ENCODE data around the gene CSF1R.

CSF1R gene

DNA sequence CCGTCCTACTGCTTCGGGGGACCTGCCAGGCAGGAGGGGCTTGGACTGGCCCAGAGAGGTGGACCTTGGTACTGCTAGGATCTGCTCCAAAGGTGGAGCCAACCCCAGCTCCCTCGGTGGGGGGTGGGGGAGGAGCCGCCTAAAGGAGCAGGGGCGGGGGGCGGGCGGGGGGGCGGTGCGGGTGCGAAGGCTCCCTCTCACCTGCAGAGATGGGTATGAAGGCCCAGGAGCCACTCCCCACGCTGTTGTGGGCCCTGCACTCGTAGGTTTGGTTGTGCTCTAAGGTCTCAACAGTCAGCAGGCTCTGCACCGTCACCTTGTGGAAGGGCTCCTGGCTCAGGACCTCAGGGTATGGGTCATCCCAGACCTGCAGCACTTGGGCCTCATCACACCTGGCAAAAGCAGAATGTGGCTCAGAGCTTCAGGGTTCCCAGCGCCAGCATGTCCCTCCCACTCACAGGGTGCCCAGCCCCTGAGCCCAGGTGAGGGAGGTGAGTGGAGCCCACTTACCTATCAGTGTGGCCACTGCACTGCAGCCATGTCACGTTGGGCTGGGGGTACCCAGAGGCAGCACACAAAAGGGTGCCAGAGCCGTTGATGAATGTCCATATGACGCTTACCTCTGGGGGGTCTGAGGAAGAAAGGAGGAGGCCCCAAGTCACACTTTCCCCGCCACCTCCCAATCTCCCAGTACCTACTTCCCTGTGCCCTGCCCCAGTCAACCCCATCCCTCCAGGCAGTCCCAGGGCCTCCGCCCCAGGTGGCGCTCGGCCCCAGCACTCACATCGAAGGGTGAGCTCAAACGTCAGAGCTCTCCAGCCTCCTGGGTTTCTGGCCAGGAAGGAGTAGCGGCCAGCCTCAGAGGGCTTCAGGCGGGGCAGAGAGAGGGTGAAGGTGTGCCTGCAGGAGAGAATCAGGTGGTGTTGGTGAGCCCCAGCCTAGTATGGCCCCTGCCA lies 16.4 kb downstream of the CSF1R start:
- DNase-seq (ENCODE audit: low spot score): no peak

DNA sequence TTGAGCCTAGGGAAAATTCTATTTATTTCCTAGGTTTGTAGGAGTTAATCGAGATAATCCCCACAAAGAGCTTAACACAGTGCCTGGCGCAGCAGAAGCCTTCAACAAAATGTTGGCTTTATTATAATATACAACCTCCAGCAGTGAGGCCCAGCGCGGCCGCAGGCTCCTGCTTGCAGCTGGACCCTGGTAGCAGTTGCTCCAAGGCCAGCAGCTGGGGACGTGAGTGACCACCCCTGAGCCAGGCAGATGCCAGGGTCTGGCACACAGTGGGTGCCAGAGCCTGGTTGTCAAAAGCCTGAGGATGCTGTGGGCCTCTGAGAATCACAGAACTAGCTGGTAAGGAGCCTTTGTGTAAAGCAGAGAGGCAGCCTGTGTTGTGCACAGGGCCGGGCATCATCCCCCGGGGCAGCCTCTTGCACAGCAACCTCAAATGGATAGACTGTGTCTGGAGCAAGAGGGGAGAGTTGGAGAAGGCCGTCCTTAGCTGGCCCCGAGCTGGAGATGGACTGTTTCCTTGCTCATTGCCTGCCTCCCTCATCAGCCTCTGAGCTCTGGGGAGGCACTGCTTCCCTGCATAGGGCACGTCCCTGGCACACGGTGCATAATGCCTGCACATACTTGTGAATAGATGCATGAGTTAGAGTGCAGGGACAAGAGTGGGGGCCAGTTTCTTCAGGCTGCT lies 17.3 kb downstream of the CSF1R start:
- no peak for DNase-seq (ENCODE audit: low spot score)

DNA sequence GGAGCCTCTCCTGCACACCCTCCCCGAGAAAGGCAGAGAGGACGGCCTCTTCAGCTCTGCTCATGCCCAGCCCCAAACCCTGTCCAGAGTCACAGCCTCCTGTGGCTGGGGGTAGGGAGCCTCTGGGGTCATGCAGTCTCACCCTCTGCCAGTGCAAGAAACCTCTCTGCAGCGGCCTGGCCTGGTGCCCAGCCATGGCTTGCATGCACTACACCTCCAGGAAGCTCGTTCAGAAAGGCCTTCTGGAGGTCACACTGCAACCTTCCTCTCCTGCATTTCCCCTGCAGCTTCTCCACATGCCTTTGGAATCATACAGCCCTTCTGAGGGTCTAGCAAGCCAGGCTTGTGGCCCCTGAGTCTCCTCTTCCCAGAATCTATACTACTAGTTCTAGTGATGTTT lies 17.9 kb downstream of the CSF1R start:
- DNase-seq (ENCODE audit: low spot score): no peak

DNA sequence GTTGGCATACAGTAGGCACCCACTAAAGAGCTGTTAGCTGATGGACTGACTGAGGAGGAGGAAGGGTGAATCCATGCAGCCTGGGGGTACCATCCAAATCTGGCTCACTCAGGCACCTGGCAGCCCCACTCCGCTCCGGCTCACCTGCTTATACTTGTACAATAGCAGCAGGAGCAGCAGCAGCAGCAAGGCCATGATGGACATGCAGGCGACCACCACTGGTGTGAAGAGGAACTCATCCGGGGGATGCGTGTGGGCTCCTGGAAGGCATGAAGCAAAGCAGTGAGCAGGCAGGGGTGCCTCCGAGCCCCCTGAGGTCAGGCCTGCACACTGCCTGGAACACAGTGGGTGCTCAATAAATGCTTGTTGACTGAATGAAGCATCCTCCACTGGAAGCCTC lies 18.3 kb downstream of the CSF1R start:
- DNase-seq (ENCODE audit: low spot score): no peak

DNA sequence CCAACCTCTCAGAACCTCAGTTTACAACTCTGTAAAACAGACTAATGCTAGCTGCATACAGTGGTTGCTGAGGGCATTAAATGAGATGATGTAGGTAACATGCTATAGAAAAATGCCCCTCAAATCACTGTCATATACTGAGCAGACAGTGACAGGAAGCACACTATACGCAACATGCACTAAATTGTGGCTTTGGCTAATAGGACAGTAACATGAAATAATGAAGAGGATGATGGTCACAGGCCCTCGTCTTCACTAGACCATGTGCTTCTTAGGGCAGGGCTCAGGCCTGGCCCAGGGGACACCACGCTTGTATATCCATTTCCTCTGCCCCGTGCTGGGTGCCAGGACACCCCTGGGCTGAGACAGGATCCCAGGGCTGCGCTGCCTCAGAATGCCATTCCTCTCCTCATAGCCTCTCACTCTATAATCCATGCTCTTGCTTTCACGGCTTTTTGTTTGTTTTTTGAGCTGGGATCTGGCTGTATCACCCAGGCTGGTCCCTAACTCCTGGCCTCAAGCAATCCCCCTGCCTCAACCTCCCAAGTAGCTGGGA lies 18.9 kb downstream of the CSF1R start:
- no peak for DNase-seq (ENCODE audit: low spot score)

DNA sequence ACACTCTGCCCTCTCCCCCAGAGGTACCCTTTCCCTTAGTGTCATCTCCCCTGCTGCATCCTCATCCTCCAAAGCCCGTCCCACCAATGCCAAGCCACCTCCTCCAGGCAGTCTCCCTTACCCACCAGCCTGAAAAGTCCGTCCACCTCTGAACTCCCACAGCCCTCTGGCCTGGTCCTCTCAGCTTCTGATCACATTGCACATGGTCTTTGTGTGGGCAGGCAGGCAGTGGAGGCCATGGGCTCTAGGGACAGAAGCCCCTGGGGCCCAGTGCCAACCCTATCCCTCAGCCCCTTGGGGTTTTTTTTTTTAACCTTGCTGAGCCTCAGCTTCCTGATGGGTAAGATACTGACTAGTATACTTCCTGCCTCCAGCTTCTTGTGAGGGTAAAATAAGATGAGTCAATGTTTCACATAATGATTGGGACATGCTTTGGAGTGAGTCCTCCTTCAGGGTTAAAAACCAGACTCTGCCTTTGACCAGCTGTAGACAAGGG lies 19.4 kb downstream of the CSF1R start:
- DNase-seq (ENCODE audit: low spot score): no peak

DNA sequence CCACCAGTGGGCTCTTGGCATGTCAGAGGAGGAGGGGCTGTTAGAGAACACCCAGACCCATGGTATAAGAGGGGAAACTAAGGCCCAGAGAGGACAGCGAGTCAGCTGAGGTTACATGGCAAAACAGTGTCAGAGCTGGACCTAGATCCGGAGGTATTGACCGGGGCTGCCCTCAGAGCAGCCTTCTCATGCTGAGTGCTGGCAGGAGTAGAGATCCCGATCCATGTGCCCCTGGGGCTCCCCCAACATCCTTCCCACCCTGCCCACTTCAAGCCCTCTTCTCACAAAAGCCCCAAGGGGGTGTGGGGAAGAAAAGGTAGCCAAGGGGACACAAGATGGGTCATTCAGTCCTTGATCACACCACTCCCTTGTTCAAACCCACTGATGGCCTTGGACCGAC lies 19.9 kb downstream of the CSF1R start:
- no peak for DNase-seq (ENCODE audit: low spot score)

DNA sequence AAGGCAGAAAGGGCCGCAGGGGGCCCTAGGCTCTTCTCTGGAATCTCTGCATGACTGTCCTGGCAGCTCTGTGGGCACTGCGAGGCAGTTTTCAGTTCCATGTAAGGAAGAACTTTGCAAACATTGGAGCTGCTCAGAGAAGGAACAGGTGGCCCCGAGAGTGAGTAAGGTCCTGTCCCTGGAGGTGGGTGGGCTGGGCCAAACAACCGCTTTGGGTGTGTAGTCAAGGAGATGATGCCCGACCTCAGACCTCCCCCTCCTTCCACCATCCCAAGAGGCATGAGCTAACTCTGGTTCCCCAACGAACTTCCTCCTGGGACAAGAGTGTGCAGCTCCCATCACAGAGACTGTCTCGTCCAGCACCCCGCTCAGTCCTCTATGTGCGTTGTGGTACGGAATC lies 20.5 kb downstream of the CSF1R start:
- DNase-seq (ENCODE audit: low spot score): no peak

DNA sequence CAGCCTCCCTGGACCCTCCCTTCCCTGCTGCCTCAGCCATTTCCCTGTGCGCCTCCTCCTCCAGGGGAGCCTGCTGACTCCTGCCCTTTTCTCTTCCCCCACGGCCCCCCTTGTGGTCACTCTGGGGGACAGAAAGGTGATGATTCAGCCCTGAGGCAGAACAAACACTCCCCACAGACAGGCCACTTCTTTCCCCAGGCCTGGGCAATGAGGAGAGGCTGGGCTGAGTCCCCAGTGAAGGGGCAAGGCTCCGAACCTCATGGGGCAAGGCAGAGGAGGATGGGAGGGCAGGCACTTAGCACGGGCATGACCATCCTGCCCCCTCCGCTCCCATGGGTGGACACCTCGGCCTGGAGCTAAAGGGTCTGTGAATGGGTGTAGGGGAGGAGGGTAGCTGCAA lies 21.0 kb downstream of the CSF1R start:
- no peak for DNase-seq (ENCODE audit: low spot score)

DNA sequence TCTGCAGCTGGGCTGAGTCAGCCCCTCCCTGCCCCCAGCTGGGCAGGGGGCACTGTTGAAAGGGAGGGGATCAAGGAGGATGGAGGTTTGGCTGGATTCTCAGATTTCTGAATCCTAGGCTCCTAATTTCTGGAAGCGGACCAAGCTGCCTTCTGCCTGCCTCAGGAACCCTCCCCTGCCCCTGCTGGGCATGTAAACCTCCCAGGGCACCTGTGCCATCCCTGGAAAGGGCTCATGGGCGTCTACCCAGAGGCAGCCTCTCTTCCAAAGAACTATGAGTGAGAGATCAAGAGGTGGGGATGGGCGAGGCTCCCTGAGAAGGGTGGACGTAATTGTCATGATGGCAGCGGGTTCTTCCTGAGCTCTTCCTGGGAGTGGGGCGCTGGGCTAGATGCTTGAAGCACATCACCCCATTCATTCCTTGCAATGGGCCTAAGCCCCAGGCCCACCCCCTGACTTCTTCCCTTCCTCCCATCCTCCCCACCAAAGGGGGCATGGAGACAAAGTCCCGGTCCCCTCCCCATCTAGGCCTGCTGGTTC lies 21.6 kb downstream of the CSF1R start:
- no peak for DNase-seq (ENCODE audit: low spot score)

DNA sequence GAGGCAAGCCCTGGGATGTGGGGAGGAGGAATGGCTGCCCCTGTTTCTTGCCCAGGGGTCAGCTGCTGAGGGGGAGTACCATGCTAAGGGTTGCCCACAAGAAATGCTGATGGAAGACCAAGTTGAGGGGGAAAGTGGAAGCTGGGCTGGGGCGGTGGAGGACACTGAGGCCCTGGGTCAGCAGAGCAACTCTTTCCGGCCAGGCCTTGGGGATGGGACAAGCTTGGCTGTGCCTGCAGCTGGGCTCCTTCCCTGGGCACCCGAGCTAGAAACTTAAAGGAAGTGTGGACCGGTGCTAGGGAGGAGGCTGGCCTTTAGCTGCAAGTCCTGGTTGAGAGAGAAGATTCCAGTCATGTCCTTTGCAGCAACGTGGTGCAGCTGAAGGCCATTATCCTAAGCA lies 22.7 kb downstream of the CSF1R start:
- no peak for DNase-seq (ENCODE audit: low spot score)

DNA sequence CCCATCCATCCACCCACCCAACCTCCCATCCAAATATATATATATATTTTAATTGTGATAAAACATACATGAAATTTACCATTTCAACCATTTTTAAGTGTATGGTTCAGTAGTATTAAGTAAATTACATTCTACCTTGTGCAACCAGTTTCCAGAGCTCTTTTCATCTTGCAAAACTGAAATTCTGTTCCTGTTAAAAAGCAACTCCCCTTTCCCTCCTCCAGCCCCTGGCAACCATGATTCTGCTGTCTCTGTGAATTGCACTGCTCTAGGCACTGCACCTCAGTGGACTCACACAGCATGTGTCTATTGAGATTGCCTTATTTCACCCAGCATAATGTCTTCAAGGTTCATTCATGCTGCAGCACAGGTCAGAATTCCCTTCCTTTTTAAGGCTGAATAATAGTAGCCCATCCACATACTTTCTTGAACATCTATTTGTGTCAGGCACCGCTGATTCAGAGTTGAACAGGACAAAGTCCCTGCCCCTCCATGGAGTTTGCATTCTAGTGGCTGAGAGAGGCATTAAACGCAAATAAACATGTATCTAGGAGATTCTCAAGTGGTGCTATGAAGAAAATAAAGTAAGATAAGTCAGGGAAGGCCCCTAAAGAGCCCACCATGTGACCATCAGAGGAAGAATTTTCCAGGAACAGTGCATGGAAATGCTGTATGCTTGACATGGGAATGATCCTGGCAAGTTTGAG lies 24.0 kb downstream of the CSF1R start:
- DNase-seq (ENCODE audit: low spot score): no peak

DNA sequence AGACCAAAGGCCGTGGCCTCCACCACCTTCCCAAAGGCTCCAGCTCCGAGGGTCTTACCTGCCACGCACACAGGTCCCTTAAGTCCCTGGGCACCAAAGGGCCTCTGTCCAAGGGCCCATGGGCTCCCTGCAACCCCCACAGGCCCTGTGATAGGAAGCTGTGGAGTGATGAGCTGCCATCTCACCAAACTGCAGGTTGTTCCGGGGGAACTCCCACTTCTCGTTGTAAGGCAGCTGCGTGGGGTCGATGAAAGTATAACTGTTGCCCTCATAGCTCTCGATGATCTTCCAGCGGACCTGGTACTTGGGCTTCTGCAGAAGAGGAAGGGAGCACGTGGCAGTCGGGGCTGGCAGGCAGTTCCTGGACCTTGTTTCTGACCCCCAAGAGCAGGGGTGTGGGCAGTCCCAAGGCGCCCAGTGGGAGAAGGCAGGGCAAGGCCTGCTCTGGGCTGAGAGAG lies 24.8 kb downstream of the CSF1R start:
- no peak for DNase-seq (ENCODE audit: low spot score)

DNA sequence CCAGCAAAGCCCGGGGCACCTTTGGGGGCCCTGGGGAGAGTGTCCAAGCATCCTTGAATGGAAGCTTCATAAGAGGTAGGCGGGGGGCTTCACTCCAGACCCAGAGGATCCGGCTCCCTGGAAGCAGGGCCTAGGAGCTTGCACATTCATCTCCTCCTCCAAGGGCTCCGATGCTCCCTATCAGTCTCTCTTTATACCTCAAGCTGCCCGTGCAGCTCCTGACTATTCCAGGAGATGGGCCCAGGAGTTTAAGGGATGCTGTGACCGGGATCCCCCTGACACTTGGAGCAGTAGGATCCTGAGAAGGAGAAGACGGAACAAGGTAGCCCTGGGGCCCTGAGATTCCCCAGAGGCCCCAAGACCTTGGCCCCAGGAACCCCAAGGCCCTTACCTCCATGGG lies 25.9 kb downstream of the CSF1R start:
- no peak for DNase-seq (ENCODE audit: low spot score)

DNA sequence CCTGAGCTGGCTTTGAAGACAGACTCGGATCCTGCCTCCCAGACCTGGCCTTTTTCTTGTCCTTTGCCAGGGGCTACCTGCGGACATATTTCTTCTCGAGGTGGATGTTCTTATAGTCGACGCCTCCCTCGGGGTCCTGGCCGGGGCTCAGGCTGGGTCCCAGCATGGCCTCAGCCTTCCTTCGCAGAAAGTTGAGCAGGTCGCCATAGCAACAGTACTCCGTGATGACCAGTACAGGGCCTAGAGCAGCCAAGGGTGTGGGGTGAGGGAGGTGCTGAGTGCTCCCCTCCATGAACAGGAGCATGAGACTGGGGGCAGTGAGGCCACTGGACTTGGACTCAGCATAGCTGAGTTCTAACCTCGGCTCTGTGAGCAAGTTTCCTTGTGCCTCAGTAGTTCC lies 26.7 kb downstream of the CSF1R start:
- no peak for DNase-seq (ENCODE audit: low spot score)

DNA sequence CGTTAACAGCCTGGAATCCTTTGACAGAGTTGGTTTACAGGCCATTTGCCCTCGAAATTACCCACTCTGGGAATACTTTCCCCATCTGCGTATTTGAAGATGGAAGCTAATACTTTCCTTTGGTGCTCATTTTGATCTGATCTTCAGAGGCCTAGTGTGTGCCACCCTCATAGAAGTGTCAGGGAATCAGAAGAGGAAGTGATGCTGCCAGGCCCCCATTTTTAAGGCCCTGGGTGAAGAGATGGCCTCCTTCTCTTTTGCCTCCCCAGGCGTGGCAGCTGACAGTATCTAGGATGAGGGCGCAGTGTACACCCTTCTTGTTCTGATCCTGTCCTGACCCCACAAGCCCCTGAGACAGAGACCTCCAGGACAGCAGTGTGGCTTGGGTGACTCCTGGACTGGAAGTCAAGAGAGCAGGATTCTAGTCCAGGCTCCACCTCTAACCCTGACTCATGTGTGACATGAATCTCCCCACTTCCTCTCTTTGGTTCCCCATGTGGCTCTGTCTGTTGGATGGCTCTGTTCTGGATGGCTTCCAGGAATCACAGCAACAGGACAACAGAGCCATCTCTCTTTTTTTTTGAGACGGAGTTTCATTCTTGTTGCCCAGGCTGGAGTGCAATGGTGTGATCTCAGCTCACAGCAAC lies 27.8 kb downstream of the CSF1R start:
- DNase-seq (ENCODE audit: low spot score): no peak

DNA sequence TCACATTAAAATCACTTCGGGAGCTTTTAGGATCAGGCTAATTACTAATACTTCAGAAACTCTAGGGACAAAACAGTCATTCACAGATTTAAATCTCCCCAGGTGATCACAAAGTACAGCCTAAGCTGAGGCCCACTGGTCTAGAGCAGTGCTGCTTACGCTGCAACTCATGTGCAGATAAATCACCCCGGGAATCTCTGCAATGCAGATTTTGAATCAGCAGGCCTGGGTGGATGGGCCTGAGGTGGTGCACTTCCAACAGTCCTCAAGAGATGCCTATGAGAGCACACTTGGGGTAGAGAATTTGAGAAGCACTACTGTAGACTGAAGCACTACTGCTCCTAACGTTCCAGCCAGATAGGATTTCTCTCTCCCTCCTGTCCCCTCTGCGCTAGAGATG lies 28.4 kb downstream of the CSF1R start:
- no peak for DNase-seq (ENCODE audit: low spot score)

DNA sequence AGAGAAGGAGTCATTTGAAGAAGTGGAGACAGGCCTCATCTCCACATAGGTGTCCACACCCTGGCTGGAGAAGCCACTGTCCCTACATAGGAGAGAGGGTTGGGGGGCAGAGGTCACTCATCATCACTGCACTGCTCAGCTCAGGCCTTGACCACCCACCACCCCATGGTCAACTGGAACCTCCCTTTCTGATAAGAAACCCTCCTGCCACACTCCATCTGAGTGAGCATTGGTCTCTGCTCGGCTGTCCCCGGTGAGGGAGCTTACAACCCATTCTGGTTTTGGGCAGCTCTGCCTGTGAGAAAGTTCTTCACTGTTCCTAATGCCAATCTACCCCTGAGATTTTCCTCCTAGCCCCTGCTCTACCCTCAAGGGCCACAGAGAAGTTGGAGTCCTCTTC lies 28.8 kb downstream of the CSF1R start:
- no peak for DNase-seq (ENCODE audit: low spot score)

DNA sequence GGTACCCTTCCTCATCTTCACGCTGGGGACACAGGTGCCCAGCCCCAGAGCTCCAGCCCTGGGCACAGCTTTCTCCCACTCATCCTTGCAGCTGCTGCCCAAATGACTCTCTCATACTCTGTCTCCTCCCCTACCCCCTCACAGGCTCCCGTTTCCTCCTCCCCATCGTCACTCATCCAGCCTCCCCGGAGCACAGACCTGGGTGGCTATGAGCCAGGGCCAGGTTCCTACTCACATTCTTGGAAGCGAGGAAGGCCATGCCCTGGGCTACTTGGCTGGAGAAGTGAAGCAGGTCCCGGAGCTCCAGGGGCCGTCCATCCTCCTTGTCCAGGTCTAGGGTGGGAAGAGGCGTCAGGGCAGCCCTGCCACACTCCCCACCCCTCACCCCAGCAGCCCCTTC lies 29.3 kb downstream of the CSF1R start:
- no peak for DNase-seq (ENCODE audit: low spot score)

DNA sequence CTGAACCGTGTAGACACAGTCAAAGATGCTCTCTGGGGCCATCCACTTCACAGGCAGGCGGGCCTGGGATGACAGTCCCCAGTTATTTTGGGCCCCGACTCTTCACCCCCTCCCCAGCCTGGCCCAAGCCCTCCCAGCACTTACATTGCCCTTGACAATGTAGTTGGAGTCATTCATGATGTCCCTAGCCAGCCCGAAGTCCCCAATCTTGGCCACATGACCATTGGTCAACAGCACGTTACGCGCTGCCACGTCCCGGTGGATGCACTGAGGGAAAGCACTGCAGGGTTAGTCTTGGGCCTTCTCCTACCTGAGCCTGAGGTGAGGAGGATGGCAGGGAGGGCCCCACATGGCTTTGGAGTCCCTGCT lies 30.3 kb downstream of the CSF1R start:
- no peak for DNase-seq (ENCODE audit: low spot score)

DNA sequence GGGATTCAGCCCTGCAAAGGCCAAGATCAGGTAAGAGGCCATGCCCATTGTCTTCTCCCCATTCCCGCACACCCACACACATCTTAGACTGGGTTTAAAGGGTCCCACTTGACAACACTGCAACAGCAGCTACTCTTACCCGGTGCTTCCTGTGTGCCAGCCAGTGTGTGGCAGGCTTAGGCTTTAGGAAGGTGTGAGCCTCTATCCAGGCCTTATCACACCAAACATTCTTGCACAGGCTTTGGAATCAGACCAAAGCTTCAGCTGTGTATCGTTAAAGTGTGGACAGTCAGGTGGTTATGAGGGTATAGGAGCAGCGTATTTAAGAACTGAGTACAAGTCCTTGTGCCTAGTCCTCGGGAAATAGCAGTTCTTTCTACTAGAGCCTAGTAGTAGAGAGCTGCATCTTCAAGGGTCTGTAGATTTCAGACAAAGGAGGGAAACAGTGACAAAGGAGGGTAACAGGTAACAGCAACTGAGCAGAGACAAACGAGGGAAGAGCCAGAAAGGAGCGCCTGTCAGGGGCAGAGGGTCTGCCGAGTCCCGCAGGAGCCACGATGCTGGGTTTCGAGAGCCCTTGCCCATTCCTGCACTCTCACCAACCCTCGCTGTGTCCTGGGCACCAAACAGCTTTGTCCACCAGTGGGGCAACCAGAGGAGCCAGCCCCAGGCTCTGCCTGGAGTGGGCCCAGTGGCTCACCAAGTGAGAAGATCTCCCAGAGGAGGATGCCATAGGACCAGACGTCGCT lies 30.9 kb downstream of the CSF1R start:
- DNase-seq (ENCODE audit: low spot score): no peak

Data from NAMALWA (cell line).